Breast epithelium (tissue), 4 donors: ENCODE data around the gene SV2C. TPM values are rescaled to one million over a fixed set of nuclear protein-coding genes. Genes with fewer than 3 reads are reported as not detected.

Experiments used
- DNase-seq, 2 donors: peaks; one replicate each; pipeline ENCODE4 v3.0.0-alpha.2; 2019; ENCODE audit warnings: low spot score in 2 of 2
- H3K27ac ChIP-seq, 2 donors: fragments of 200-600 bp; sonication (generic) in 1 of 2; one replicate each; pipeline ENCODE4 v1.5.1; 2016 to 2019; ENCODE audit warnings: mild to moderate bottlenecking in 1 of 2
- H3K27me3 ChIP-seq, 2 donors: fragments of 200-600 bp; sonication (generic) in 1 of 2; one replicate each; pipeline versions ENCODE4 v1.5.1 to v1.6.0; 2017 to 2019; ENCODE audit warnings: control low read depth in 1 of 2, mild to moderate bottlenecking in 1 of 2
- H3K36me3 ChIP-seq: fragments of 200-600 bp; one replicate; pipeline ENCODE4 v1.5.1; 2019
- H3K4me1 ChIP-seq, 2 donors: fragments of 200-600 bp; sonication (generic); one replicate each; pipeline ENCODE4 v1.5.1; 2016 to 2019; ENCODE audit warnings: control low read depth in 1 of 2
- H3K4me3 ChIP-seq, 3 donors: fragments of 200-600 bp; sonication (generic); 1 replicate in 2 of 3; 2 replicates in 1 of 3; pipeline ENCODE4 v1.5.1; 2016 to 2019; ENCODE audit warnings: mild to moderate bottlenecking in 3 of 3, moderate library complexity in 2 of 3
- H3K9me3 ChIP-seq, 2 donors: fragments of 200-600 bp; sonication (generic) in 1 of 2; one replicate each; pipeline ENCODE4 v1.5.1; 2016 to 2019; ENCODE audit warnings: control low read depth in 1 of 2
- CTCF ChIP-seq, 3 donors: fragments of 450-650 bp; IDR thresholded peaks; one replicate each; pipeline ENCODE4 v1.5.1; 2016 to 2017; ENCODE audit warnings: antibody characterized with exemption in 3 of 3, mild to moderate bottlenecking in 3 of 3, moderate library complexity in 3 of 3
- POLR2A ChIP-seq: fragments of 450-650 bp; IDR thresholded peaks from one replicate; pipeline ENCODE4 v1.6.1; 2016; ENCODE audit warnings: antibody characterized with exemption, mild to moderate bottlenecking, moderate library complexity
- POLR2AphosphoS5 ChIP-seq, 3 donors: sonication (generic); formaldehyde crosslinking; IDR thresholded peaks; one replicate each; pipeline ENCODE4 v1.6.1; 2017; ENCODE audit warnings: antibody characterized with exemption in 3 of 3
- intact Hi-C: fragments of 100-400 bp; cut with DNase I; formaldehyde crosslinking; loops from one replicate; pipeline ENCODE4 v1.15.1; 2023; ENCODE audit warnings: low total_unique reads
- total RNA-seq, 3 donors: library from RNA; depleted of rRNA; stranded (reverse); fragments of >200 nt; gene quantifications; one replicate each; pipeline ENCODE4 v1.1.0, GENCODE V29; 2016

SV2C gene
- total RNA-seq, 3 donors from 2014 or later, result 0.32 to 1.3 (median 0.59) TPM

GRCh38 chr5:76194340-76194739, 111.2 kb downstream of the SV2C start:
- intact Hi-C loops, result loop anchor here (10.0 kb wide), 1 partner anchor 1980 kb away; no protein-coding TSS in a partner anchor
- Histone ChIP-seq H3K27ac (no peak overlapping the region), H3K9me3 (no peaks in the 10 kb centered on the region), H3K4me3 (no peak overlapping the region), H3K27me3 (no peaks in the 10 kb centered on the region), H3K4me1 (no peaks in the 10 kb centered on the region), H3K36me3 (no peaks in the 10 kb centered on the region)
- TF ChIP-seq CTCF (IDR thresholded peaks at IDR 0.05), result no peak
- no peak for TF ChIP-seq POLR2AphosphoS5 (IDR thresholded peaks at IDR 0.05)
- TF ChIP-seq POLR2A, result no peak
- DNase-seq, result no peak

- Histone ChIP-seq H3K4me1 (no peaks in the 10 kb centered on the region), H3K27me3 (no peaks in the 10 kb centered on the region), H3K36me3 (no peaks in the 10 kb centered on the region), H3K27ac (no peak overlapping the region), H3K4me3 (no peak overlapping the region), H3K9me3 (no peaks in the 10 kb centered on the region)
- no peak for DNase-seq
- TF ChIP-seq POLR2AphosphoS5 (IDR thresholded peaks at IDR 0.05), result no peak
- TF ChIP-seq CTCF (IDR thresholded peaks at IDR 0.05), result no peak
- TF ChIP-seq POLR2A, result no peak
- intact Hi-C loops, result loop anchor here (10.0 kb wide), 1 partner anchor 1978 kb away; no protein-coding TSS in a partner anchor
Measured at GRCh38 chr5:76196457-76196856, 113.3 kb downstream of the SV2C start.

GRCh38 chr5:76196886-76197489, 113.8 kb downstream of the SV2C start:
- Histone ChIP-seq H3K4me3 (no peak overlapping the region), H3K9me3 (no peaks in the 10 kb centered on the region), H3K27me3 (no peaks in the 10 kb centered on the region), H3K36me3 (no peaks in the 10 kb centered on the region), H3K4me1 (no peaks in the 10 kb centered on the region), H3K27ac (no peak overlapping the region)
- DNase-seq, result no peak
- TF ChIP-seq POLR2AphosphoS5 (IDR thresholded peaks at IDR 0.05), result no peak
- no peak for TF ChIP-seq CTCF (IDR thresholded peaks at IDR 0.05)
- TF ChIP-seq POLR2A, result no peak
- intact Hi-C loops, result loop anchor here (10.0 kb wide), 1 partner anchor 1978 kb away; no protein-coding TSS in a partner anchor

- Histone ChIP-seq H3K4me3 (no peak overlapping the region), H3K9me3 (no peaks in the 10 kb centered on the region), H3K27ac (no peak overlapping the region), H3K4me1 (no peaks in the 10 kb centered on the region), H3K27me3 (no peaks in the 10 kb centered on the region), H3K36me3 (no peaks in the 10 kb centered on the region)
- TF ChIP-seq CTCF (IDR thresholded peaks at IDR 0.05) (no peak), POLR2AphosphoS5 (IDR thresholded peaks at IDR 0.05) (no peak)
- no peak for DNase-seq
- intact Hi-C loops, result loop anchor here (10.0 kb wide), 1 partner anchor 1977 kb away; no protein-coding TSS in a partner anchor
Measured at GRCh38 chr5:76197726-76198125, 114.5 kb downstream of the SV2C start.
